Caco-2 (cell line): ENCODE measurements around the gene EPHA2. TPM values are rescaled to one million over a fixed set of nuclear protein-coding genes. Genes with fewer than 3 reads are reported as not detected.

Experiments used
- BruUV-seq: library from RNA; stranded (reverse); fragments of 400-500 nt; replicated peaks from 2 replicates; lab custom pipeline; 2021; lab: Mats Ljungman, UMichigan
- CTCF ChIA-PET: fragments of 300-600 bp; sonication (Branson Sonifier 250); formaldehyde crosslinking; loops from one replicate; lab custom pipeline; 2022; ENCODE audit warnings: antibody characterized with exemption; lab: Charles Lee
- POLR2A ChIA-PET: fragments of 300-600 bp; sonication (Branson Sonifier 250); formaldehyde crosslinking; loops from one replicate; lab custom pipeline; 2022; ENCODE audit warnings: antibody characterized with exemption; lab: Charles Lee
- DNase-seq, 2 experiments: peaks; one replicate each; pipeline versions ENCODE4 v3.0.0 to v3.0.0-alpha.2; 2020 to 2022
- H3K27me3 ChIP-seq: replicated peaks from 2 replicates; pipeline ENCODE4 v1.6.0; 2011; ENCODE audit warnings: low read length; ENCODE audit not compliant: control insufficient read depth, insufficient read depth
- H3K36me3 ChIP-seq: 2 replicates; pipeline ENCODE4 v1.5.1; 2011; ENCODE audit warnings: low read length; ENCODE audit not compliant: control insufficient read depth, insufficient read depth
- H3K4me1 ChIP-seq: fragments of 250-450 bp; sonication (Bioruptor Pico); 2 replicates; pipeline ENCODE4 v1.5.1; 2020; ENCODE audit warnings: mild to moderate bottlenecking
- H3K4me3 ChIP-seq: 2 replicates; pipeline ENCODE4 v1.5.1; 2011; ENCODE audit warnings: low read depth, mild to moderate bottlenecking, control low read depth, low read length
- H3K9me3 ChIP-seq: fragments of 250-450 bp; sonication (Bioruptor Pico); 2 replicates; pipeline ENCODE4 v1.5.1; 2020; ENCODE audit warnings: mild to moderate bottlenecking, moderate library complexity
- H3K27ac Mint-ChIP-seq: one replicate; pipeline ENCODE4 v1.8.0; 2022; ENCODE audit warnings: mixed read lengths; ENCODE audit not compliant: unreplicated experiment
- H3K27me3 Mint-ChIP-seq: one replicate; pipeline ENCODE4 v1.8.0; 2022; ENCODE audit warnings: mixed read lengths; ENCODE audit not compliant: insufficient read depth, unreplicated experiment
- H3K36me3 Mint-ChIP-seq: one replicate; pipeline ENCODE4 v1.8.0; 2022; ENCODE audit warnings: mild to moderate bottlenecking, mixed read lengths; ENCODE audit not compliant: insufficient read depth, unreplicated experiment
- H3K4me1 Mint-ChIP-seq: one replicate; pipeline ENCODE4 v1.8.0; 2022; ENCODE audit warnings: low read depth, mixed read lengths; ENCODE audit not compliant: unreplicated experiment
- H3K4me3 Mint-ChIP-seq: one replicate; pipeline ENCODE4 v1.8.0; 2022; ENCODE audit warnings: mild to moderate bottlenecking, moderate library complexity, mixed read lengths; ENCODE audit not compliant: unreplicated experiment
- H3K9me3 Mint-ChIP-seq: one replicate; pipeline ENCODE4 v1.8.0; 2022; ENCODE audit warnings: mixed read lengths; ENCODE audit not compliant: unreplicated experiment
- CTCF ChIP-seq, 2 experiments: fragments of 200-600 bp in 1 of 2; IDR thresholded peaks; 1 replicate in 1 of 2; 2 replicates in 1 of 2; pipeline versions ENCODE4 v1.5.1 to v1.8.0; 2011 to 2022; ENCODE audit warnings: antibody characterized with exemption in 1 of 2, control low read depth in 1 of 2, inconsistent platforms in 1 of 2, low read depth in 1 of 2, low read length in 1 of 2, mild to moderate bottlenecking in 1 of 2, moderate library complexity in 1 of 2; ENCODE audit not compliant: insufficient read depth in 1 of 2, severe bottlenecking in 1 of 2, unreplicated experiment in 1 of 2
- intact Hi-C: fragments of 100-400 bp; cut with micrococcal nuclease; formaldehyde crosslinking; loops from one replicate; pipeline ENCODE4 v1.10.0; 2022; ENCODE audit not compliant: unreplicated experiment
- total RNA-seq: library from RNA; stranded (reverse); gene quantifications from 2 replicates; pipeline ENCODE4 v1.2.3, GENCODE V29; 2022

Gene EPHA2
- total RNA-seq, 1 experiment from 2014 or later, result 31.2 TPM

- no peaks in the 10 kb centered on the region for H3K9me3 Mint-ChIP-seq
- CTCF ChIA-PET, result interaction anchor here (0.7 to 4.0 kb wide), 2 partner anchors 17 to 111 kb away, joined by 3 to 24 read pairs; no protein-coding TSS in a partner anchor
- no peak overlapping the region for H3K4me3 ChIP-seq
- H3K9me3 ChIP-seq, result no peaks in the 10 kb centered on the region
- H3K27ac Mint-ChIP-seq, result no peak overlapping the region
- H3K36me3 Mint-ChIP-seq, result no peaks in the 10 kb centered on the region
- no peak overlapping the region for H3K4me3 Mint-ChIP-seq
- H3K4me1 ChIP-seq, result peaks cover 20% of the 10 kb centered on the region
- no peak for TF ChIP-seq CTCF (IDR thresholded peaks at IDR 0.05; ENCODE audit: insufficient read depth in 1 of 2, low read depth in 1 of 2, low read length in 1 of 2, severe bottlenecking in 1 of 2, unreplicated experiment in 1 of 2)
- H3K27me3 ChIP-seq, result no peaks in the 10 kb centered on the region
- DNase-seq, result no peak
- no peaks in the 10 kb centered on the region for H3K36me3 ChIP-seq
- intact Hi-C loops, result loop anchor here (5.0 kb wide), 1 partner anchor 47 kb away; the partner anchor contains the start of gene CPLANE2
- no TSS peak for BruUV-seq
- POLR2A ChIA-PET, result no interaction called here
- peaks cover 8% of the 10 kb centered on the region for H3K4me1 Mint-ChIP-seq
- H3K27me3 Mint-ChIP-seq, result peaks cover 3% of the 10 kb centered on the region
Observed at GRCh38 chr1:16189921-16190621, 34.2 kb upstream of the EPHA2 start.

- Histone ChIP-seq H3K9me3 (no peaks in the 10 kb centered on the region), H3K27me3 (no peaks in the 10 kb centered on the region), H3K4me1 (peaks cover 20% of the 10 kb centered on the region), H3K4me3 (no peak overlapping the region), H3K36me3 (no peaks in the 10 kb centered on the region)
- CTCF ChIA-PET, result interaction anchor here (0.5 to 4.0 kb wide), 4 partner anchors 62 to 110 kb away, joined by 3 to 24 read pairs (median 6); no protein-coding TSS in a partner anchor
- intact Hi-C loops, result loop anchor here (5.0 kb wide), 1 partner anchor 48 kb away; the partner anchor contains the start of gene CPLANE2
- Mint-ChIP-seq H3K36me3 (no peaks in the 10 kb centered on the region), H3K9me3 (no peaks in the 10 kb centered on the region), H3K4me3 (peak overlapping the region; percentile 14), H3K4me1 (peaks cover 8% of the 10 kb centered on the region), H3K27ac (peak overlapping the region; percentile 29), H3K27me3 (no peaks in the 10 kb centered on the region)
- no TSS peak for BruUV-seq
- DNase-seq, result peak; percentile 33 to 70
- TF ChIP-seq CTCF (IDR thresholded peaks at IDR 0.05; ENCODE audit: insufficient read depth in 1 of 2, low read depth in 1 of 2, low read length in 1 of 2, severe bottlenecking in 1 of 2, unreplicated experiment in 1 of 2), result no peak
- POLR2A ChIA-PET, result no interaction called here
Observed at GRCh38 chr1:16189003-16189402, 33.1 kb upstream of the EPHA2 start.

GRCh38 chr1:16187748-16188401, 32.0 kb upstream of the EPHA2 start:
- Histone ChIP-seq H3K4me3 (no peak overlapping the region), H3K9me3 (no peaks in the 10 kb centered on the region), H3K27me3 (no peaks in the 10 kb centered on the region), H3K36me3 (no peaks in the 10 kb centered on the region), H3K4me1 (peaks cover 26% of the 10 kb centered on the region)
- Mint-ChIP-seq H3K36me3 (no peaks in the 10 kb centered on the region), H3K27ac (no peak overlapping the region), H3K4me1 (peaks cover 15% of the 10 kb centered on the region), H3K9me3 (no peaks in the 10 kb centered on the region), H3K4me3 (no peak overlapping the region), H3K27me3 (no peaks in the 10 kb centered on the region)
- intact Hi-C loops, result loop anchor here (1.0 to 5.0 kb wide), 3 partner anchors 32 to 109 kb away; partner anchors contain the start of genes CPLANE2 and EPHA2
- ChIA-PET CTCF (interaction anchor here (1.7 to 4.0 kb wide), 2 partner anchors 109 kb away, joined by 23 to 24 read pairs; no protein-coding TSS in a partner anchor), POLR2A (no interaction called here)
- peak; percentile 85 to 89 for TF ChIP-seq CTCF (IDR thresholded peaks at IDR 0.05; ENCODE audit: insufficient read depth in 1 of 2, low read depth in 1 of 2, low read length in 1 of 2, severe bottlenecking in 1 of 2, unreplicated experiment in 1 of 2)
- DNase-seq, result peak; percentile 73 to 85
- BruUV-seq, result no TSS peak
